Caco-2 (cell line): ENCODE results near the gene FASTK. TPM values are rescaled to one million over a fixed set of nuclear protein-coding genes. Genes with fewer than 3 reads are reported as not detected.

Experiments
- BruUV-seq: library from RNA; stranded (reverse); fragments of 400-500 nt; replicated peaks from 2 replicates; lab custom pipeline; 2021; lab: Mats Ljungman, UMichigan
- CTCF ChIA-PET: fragments of 300-600 bp; sonication (Branson Sonifier 250); formaldehyde crosslinking; loops from one replicate; lab custom pipeline; 2022; ENCODE audit warnings: antibody characterized with exemption; lab: Charles Lee
- POLR2A ChIA-PET: fragments of 300-600 bp; sonication (Branson Sonifier 250); formaldehyde crosslinking; loops from one replicate; lab custom pipeline; 2022; ENCODE audit warnings: antibody characterized with exemption; lab: Charles Lee
- DNase-seq, 2 experiments: peaks; one replicate each; pipeline versions ENCODE4 v3.0.0 to v3.0.0-alpha.2; 2020 to 2022
- H3K27me3 ChIP-seq: replicated peaks from 2 replicates; pipeline ENCODE4 v1.6.0; 2011; ENCODE audit warnings: low read length; ENCODE audit not compliant: control insufficient read depth, insufficient read depth
- H3K36me3 ChIP-seq: 2 replicates; pipeline ENCODE4 v1.5.1; 2011; ENCODE audit warnings: low read length; ENCODE audit not compliant: control insufficient read depth, insufficient read depth
- H3K4me1 ChIP-seq: fragments of 250-450 bp; sonication (Bioruptor Pico); 2 replicates; pipeline ENCODE4 v1.5.1; 2020; ENCODE audit warnings: mild to moderate bottlenecking
- H3K4me3 ChIP-seq: 2 replicates; pipeline ENCODE4 v1.5.1; 2011; ENCODE audit warnings: low read depth, mild to moderate bottlenecking, control low read depth, low read length
- H3K9me3 ChIP-seq: fragments of 250-450 bp; sonication (Bioruptor Pico); 2 replicates; pipeline ENCODE4 v1.5.1; 2020; ENCODE audit warnings: mild to moderate bottlenecking, moderate library complexity
- H3K27ac Mint-ChIP-seq: one replicate; pipeline ENCODE4 v1.8.0; 2022; ENCODE audit warnings: mixed read lengths; ENCODE audit not compliant: unreplicated experiment
- H3K27me3 Mint-ChIP-seq: one replicate; pipeline ENCODE4 v1.8.0; 2022; ENCODE audit warnings: mixed read lengths; ENCODE audit not compliant: insufficient read depth, unreplicated experiment
- H3K36me3 Mint-ChIP-seq: one replicate; pipeline ENCODE4 v1.8.0; 2022; ENCODE audit warnings: mild to moderate bottlenecking, mixed read lengths; ENCODE audit not compliant: insufficient read depth, unreplicated experiment
- H3K4me1 Mint-ChIP-seq: one replicate; pipeline ENCODE4 v1.8.0; 2022; ENCODE audit warnings: low read depth, mixed read lengths; ENCODE audit not compliant: unreplicated experiment
- H3K4me3 Mint-ChIP-seq: one replicate; pipeline ENCODE4 v1.8.0; 2022; ENCODE audit warnings: mild to moderate bottlenecking, moderate library complexity, mixed read lengths; ENCODE audit not compliant: unreplicated experiment
- H3K9me3 Mint-ChIP-seq: one replicate; pipeline ENCODE4 v1.8.0; 2022; ENCODE audit warnings: mixed read lengths; ENCODE audit not compliant: unreplicated experiment
- intact Hi-C: fragments of 100-400 bp; cut with micrococcal nuclease; formaldehyde crosslinking; loops from one replicate; pipeline ENCODE4 v1.10.0; 2022; ENCODE audit not compliant: unreplicated experiment
- total RNA-seq: library from RNA; stranded (reverse); gene quantifications from 2 replicates; pipeline ENCODE4 v1.2.3, GENCODE V29; 2022
- TF ChIP-seq, protein P1 (sequence below), 2 experiments: fragments of 200-600 bp in 1 of 2; IDR thresholded peaks; 1 replicate in 1 of 2; 2 replicates in 1 of 2; pipeline versions ENCODE4 v1.5.1 to v1.8.0; 2011 to 2022; ENCODE audit warnings: antibody characterized with exemption in 1 of 2, control low read depth in 1 of 2, inconsistent platforms in 1 of 2, low read depth in 1 of 2, low read length in 1 of 2, mild to moderate bottlenecking in 1 of 2, moderate library complexity in 1 of 2; ENCODE audit not compliant: insufficient read depth in 1 of 2, severe bottlenecking in 1 of 2, unreplicated experiment in 1 of 2

Gene FASTK
- total RNA-seq, 1 experiment from 2014 or later: 114 TPM

DNA sequence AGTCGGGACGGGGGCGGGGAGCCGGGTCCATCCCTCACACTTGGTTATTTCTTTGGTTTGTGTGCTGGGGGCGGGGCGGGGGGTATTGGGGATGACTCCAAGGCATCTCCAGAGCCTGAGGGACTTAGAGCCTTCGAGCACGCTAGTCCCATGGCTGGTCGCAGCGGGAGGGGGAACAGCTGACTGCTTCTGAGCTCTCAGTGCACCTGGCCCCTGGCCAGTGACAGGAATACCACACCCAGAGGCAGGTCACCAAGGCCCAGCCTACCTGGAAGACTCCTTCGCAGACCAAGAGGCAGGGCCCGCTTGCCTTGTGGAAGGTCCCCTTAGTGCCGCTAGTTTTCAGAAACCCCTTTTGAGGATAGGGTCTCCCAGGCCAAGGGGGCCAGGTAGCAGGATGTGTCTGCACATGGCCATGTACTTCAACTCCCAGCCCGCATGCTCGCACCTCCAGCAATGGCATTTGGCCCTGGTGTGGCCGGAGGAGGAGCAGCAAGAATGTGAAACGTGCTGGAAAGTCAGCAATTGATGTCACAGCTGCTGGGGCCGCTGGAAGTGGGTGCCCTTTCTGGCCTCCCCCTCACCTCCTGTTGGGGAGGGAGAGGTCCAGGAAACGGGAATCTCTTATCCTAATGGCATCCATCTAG is 46.0 kb upstream of the FASTK start:
- H3K4me1 Mint-ChIP-seq: no peaks in the 10 kb centered on the region
- no peak overlapping the region for H3K4me3 Mint-ChIP-seq
- POLR2A ChIA-PET: no interaction called here
- H3K27me3 ChIP-seq: no peaks in the 10 kb centered on the region
- BruUV-seq: no TSS peak
- CTCF ChIA-PET: interaction anchor here (0.6 kb wide), 1 partner anchor 1686 kb away, joined by 11 read pairs; no protein-coding TSS in a partner anchor
- intact Hi-C loops: no loop called here
- H3K27me3 Mint-ChIP-seq: no peaks in the 10 kb centered on the region
- no peak overlapping the region for H3K4me3 ChIP-seq
- TF ChIP-seq, protein P1, sequence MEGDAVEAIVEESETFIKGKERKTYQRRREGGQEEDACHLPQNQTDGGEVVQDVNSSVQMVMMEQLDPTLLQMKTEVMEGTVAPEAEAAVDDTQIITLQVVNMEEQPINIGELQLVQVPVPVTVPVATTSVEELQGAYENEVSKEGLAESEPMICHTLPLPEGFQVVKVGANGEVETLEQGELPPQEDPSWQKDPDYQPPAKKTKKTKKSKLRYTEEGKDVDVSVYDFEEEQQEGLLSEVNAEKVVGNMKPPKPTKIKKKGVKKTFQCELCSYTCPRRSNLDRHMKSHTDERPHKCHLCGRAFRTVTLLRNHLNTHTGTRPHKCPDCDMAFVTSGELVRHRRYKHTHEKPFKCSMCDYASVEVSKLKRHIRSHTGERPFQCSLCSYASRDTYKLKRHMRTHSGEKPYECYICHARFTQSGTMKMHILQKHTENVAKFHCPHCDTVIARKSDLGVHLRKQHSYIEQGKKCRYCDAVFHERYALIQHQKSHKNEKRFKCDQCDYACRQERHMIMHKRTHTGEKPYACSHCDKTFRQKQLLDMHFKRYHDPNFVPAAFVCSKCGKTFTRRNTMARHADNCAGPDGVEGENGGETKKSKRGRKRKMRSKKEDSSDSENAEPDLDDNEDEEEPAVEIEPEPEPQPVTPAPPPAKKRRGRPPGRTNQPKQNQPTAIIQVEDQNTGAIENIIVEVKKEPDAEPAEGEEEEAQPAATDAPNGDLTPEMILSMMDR (IDR thresholded peaks at IDR 0.05; ENCODE audit: insufficient read depth in 1 of 2, low read depth in 1 of 2, low read length in 1 of 2, severe bottlenecking in 1 of 2, unreplicated experiment in 1 of 2): no peak
- H3K36me3 Mint-ChIP-seq: peaks cover 50% of the 10 kb centered on the region
- H3K36me3 ChIP-seq: peaks cover 6% of the 10 kb centered on the region
- H3K4me1 ChIP-seq: no peaks in the 10 kb centered on the region
- H3K27ac Mint-ChIP-seq: no peak overlapping the region
- no peaks in the 10 kb centered on the region for H3K9me3 Mint-ChIP-seq
- no peak for DNase-seq
- H3K9me3 ChIP-seq: no peaks in the 10 kb centered on the region

DNA sequence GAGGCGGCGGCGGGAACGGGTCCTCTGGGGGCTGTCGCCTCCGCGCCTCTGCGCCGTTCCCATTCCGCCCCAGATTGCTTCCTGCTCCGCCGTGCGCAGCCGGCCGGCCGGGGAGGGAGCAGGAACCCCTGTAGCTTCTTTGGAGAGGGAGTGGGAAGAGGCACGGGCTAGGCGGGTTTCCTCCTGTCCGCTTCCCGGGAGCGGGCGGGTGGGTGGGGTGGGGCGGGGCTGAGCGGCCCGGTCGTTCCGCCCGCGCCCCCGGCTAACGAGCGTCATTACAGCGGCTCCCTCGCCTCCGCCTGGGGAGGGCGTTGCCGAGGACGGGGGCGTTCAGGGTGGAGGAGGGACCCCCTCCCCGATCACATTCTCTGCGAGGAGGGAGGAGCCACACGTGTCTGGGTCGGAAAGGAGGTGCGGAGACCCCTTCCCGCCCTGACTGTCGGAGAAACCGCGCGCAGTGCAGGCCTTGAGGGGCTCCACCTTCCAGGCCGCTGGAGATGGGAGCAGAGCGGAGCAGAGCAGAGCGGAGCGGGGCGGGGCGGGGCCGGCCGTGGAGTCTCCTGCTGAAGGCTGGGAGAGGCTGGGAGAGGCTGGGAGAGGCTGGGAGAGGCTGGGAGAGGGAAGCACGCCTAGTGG is 45.4 kb upstream of the FASTK start:
- Mint-ChIP-seq H3K9me3 (no peaks in the 10 kb centered on the region), H3K36me3 (peaks cover 50% of the 10 kb centered on the region), H3K4me3 (no peak overlapping the region), H3K27me3 (no peaks in the 10 kb centered on the region), H3K27ac (no peak overlapping the region), H3K4me1 (no peaks in the 10 kb centered on the region)
- no peaks in the 10 kb centered on the region for H3K4me1 ChIP-seq
- intact Hi-C loops: no loop called here
- TF ChIP-seq, protein P1 (IDR thresholded peaks at IDR 0.05; ENCODE audit: insufficient read depth in 1 of 2, low read depth in 1 of 2, low read length in 1 of 2, severe bottlenecking in 1 of 2, unreplicated experiment in 1 of 2): no peak
- H3K27me3 ChIP-seq: no peaks in the 10 kb centered on the region
- peaks cover 6% of the 10 kb centered on the region for H3K36me3 ChIP-seq
- ChIA-PET CTCF (interaction anchor here (0.5 to 0.6 kb wide), 2 partner anchors 44 to 1686 kb away, joined by 3 to 11 read pairs; no protein-coding TSS in a partner anchor), POLR2A (no interaction called here)
- H3K9me3 ChIP-seq: no peaks in the 10 kb centered on the region
- BruUV-seq: no TSS peak
- DNase-seq: no peak
- H3K4me3 ChIP-seq: no peak overlapping the region

DNA sequence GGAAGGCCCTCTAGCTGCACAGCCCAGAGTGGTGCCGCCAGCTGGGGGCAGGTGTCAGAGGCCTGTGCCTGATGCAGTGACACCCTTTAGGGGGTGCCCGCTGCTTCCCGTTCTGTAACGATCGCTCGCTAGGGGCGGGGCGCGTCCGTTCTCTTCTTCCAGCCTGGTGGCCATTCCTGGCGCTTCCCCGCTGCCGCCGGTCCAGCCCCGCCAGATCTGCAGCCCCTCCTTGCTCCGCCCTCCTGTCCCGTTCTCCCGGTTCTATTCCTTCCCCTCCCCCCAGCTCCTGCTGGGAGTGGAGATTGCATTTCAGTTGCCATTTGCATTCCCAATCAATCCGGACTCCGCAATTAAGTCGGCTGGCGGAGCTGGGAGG is 44.8 kb upstream of the FASTK start:
- intact Hi-C loops: no loop called here
- H3K4me1 Mint-ChIP-seq: no peaks in the 10 kb centered on the region
- no peaks in the 10 kb centered on the region for H3K27me3 Mint-ChIP-seq
- TF ChIP-seq, protein P1 (IDR thresholded peaks at IDR 0.05; ENCODE audit: insufficient read depth in 1 of 2, low read depth in 1 of 2, low read length in 1 of 2, severe bottlenecking in 1 of 2, unreplicated experiment in 1 of 2): no peak
- no peak overlapping the region for H3K4me3 Mint-ChIP-seq
- Histone ChIP-seq H3K27me3 (no peaks in the 10 kb centered on the region), H3K9me3 (no peaks in the 10 kb centered on the region), H3K4me1 (no peaks in the 10 kb centered on the region), H3K4me3 (no peak overlapping the region), H3K36me3 (peaks cover 6% of the 10 kb centered on the region)
- H3K27ac Mint-ChIP-seq: no peak overlapping the region
- POLR2A ChIA-PET: no interaction called here
- no peaks in the 10 kb centered on the region for H3K9me3 Mint-ChIP-seq
- DNase-seq: no peak
- H3K36me3 Mint-ChIP-seq: peaks cover 51% of the 10 kb centered on the region
- CTCF ChIA-PET: interaction anchor here (0.5 kb wide), 1 partner anchor 44 kb away, joined by 3 read pairs; no protein-coding TSS in a partner anchor
- BruUV-seq: no TSS peak
